Stimulated activated CD4-positive, alpha-beta T cell treated with anti-CD3 and anti-CD28 coated beads, Interleukin-1b, Interleukin-23, amount 100 ng/mL, for 24 hours (primary cell): ENCODE measurements around the gene HCRTR1.
"Not testable (repeated sequence)": the region's sequence is repeated elsewhere in the genome, so short reads cannot be mapped to it uniquely, and the experiment has no call there.

ENCODE experiments used
- DNase-seq, 4 experiments: peaks; one replicate each; pipeline ENCODE4 v3.0.0-alpha.2; 2020; ENCODE audit warnings: low read depth in 4 of 4, low spot score in 1 of 4

The HCRTR1 gene

GRCh38 chr1:31581821-31582810 is 35.4 kb upstream of the HCRTR1 start:
- DNase-seq = no peak

GRCh38 chr1:31583082-31583994 is 34.2 kb upstream of the HCRTR1 start:
- no peak for DNase-seq

GRCh38 chr1:31583995-31584868 is 33.3 kb upstream of the HCRTR1 start:
- no peak for DNase-seq

GRCh38 chr1:31584869-31585735 is 32.4 kb upstream of the HCRTR1 start:
- no peak for DNase-seq

GRCh38 chr1:31585736-31586365 is 31.6 kb upstream of the HCRTR1 start:
- DNase-seq = no peak

- no peak for DNase-seq
These were observed 30.8 kb upstream of the HCRTR1 start for GRCh38 chr1:31586376-31587327.

GRCh38 chr1:31587328-31587699 is 30.2 kb upstream of the HCRTR1 start:
- not testable (repeated sequence) for DNase-seq

- DNase-seq = peak in 2 of 4 experiments; percentile 26 to 49
These were observed 29.6 kb upstream of the HCRTR1 start for GRCh38 chr1:31587720-31588423.

- no peak for DNase-seq
These were observed 28.6 kb upstream of the HCRTR1 start for GRCh38 chr1:31588751-31589515.

- DNase-seq = no peak
These were observed 25.9 kb upstream of the HCRTR1 start for GRCh38 chr1:31591425-31592093.

- no peak for DNase-seq
These were observed 25.4 kb upstream of the HCRTR1 start for GRCh38 chr1:31592132-31592531.

GRCh38 chr1:31593136-31593665 is 24.3 kb upstream of the HCRTR1 start:
- DNase-seq = no peak

GRCh38 chr1:31593770-31594632 is 23.5 kb upstream of the HCRTR1 start:
- peak in 3 of 4 experiments; percentile 52 to 58 (median 58) for DNase-seq

GRCh38 chr1:31595836-31596736 is 21.4 kb upstream of the HCRTR1 start:
- DNase-seq = no peak
